Panc1 (cell line): ENCODE measurements around the gene GIMAP6. TPM values are rescaled to one million over a fixed set of nuclear protein-coding genes. Genes with fewer than 3 reads are reported as not detected.

ENCODE experiments used
- ATAC-seq: fragments of 200-7000 bp; cut with Tn5 transposase; 2 replicates; pipeline ENCODE4 v1.9.1; 2020; ENCODE audit warnings: mild to moderate bottlenecking, moderate library complexity
- BruUV-seq: library from RNA; stranded (reverse); fragments of 400-500 nt; replicated peaks from 2 replicates; lab custom pipeline; 2021; lab: Mats Ljungman, UMichigan
- CTCF ChIA-PET: fragments of 300-600 bp; sonication (Branson Sonifier 250); formaldehyde crosslinking; loops from one replicate; lab custom pipeline; 2022; ENCODE audit warnings: antibody characterized with exemption; lab: Charles Lee
- POLR2A ChIA-PET: fragments of 300-600 bp; sonication (Branson Sonifier 250); formaldehyde crosslinking; loops from one replicate; lab custom pipeline; 2022; ENCODE audit warnings: antibody characterized with exemption; lab: Charles Lee
- DNase-seq: peaks from one replicate; pipeline ENCODE4 v3.0.0-alpha.2; 2010; ENCODE audit warnings: low read depth, low spot score
- H3K27ac ChIP-seq: 2 replicates; pipeline ENCODE4 v1.5.1; 2011; ENCODE audit warnings: mild to moderate bottlenecking, low read length, inconsistent platforms
- H3K27me3 ChIP-seq: fragments of 200-500 bp; sonication (Bioruptor generic); 2 replicates; pipeline ENCODE4 v1.6.0; 2014; ENCODE audit warnings: low read length, inconsistent platforms; ENCODE audit not compliant: control insufficient read depth, insufficient read depth
- H3K36me3 ChIP-seq: fragments of 200-500 bp; sonication (Bioruptor generic); 2 replicates; pipeline ENCODE4 v1.5.1; 2014; ENCODE audit warnings: inconsistent platforms, mild to moderate bottlenecking, low read length, moderate library complexity; ENCODE audit not compliant: control insufficient read depth, insufficient read depth
- H3K4me1 ChIP-seq: 2 replicates; pipeline ENCODE4 v1.5.1; 2011; ENCODE audit warnings: inconsistent platforms, mild to moderate bottlenecking, low read length, moderate library complexity; ENCODE audit not compliant: control insufficient read depth, insufficient read depth
- H3K4me3 ChIP-seq, 2 experiments: 2 replicates each; pipeline ENCODE4 v1.5.1; 2011 to 2012; ENCODE audit warnings: low read depth in 2 of 2, low read length in 2 of 2, mild to moderate bottlenecking in 2 of 2, inconsistent platforms in 1 of 2, moderate library complexity in 1 of 2
- H3K9me3 ChIP-seq: fragments of 200-500 bp; sonication (Bioruptor generic); 2 replicates; pipeline ENCODE4 v1.5.1; 2014; ENCODE audit warnings: low read depth, mild to moderate bottlenecking, inconsistent platforms, low read length, moderate library complexity; ENCODE audit not compliant: control insufficient read depth, insufficient read depth
- POLR2AphosphoS5 ChIP-seq: IDR thresholded peaks from 2 replicates; pipeline ENCODE4 v1.6.1; 2012; ENCODE audit warnings: mild to moderate bottlenecking, low read depth, low read length, moderate library complexity
- SIN3A ChIP-seq: IDR thresholded peaks from 2 replicates; pipeline ENCODE4 v1.6.1; 2012; ENCODE audit warnings: low read depth, mild to moderate bottlenecking, low read length, moderate library complexity, borderline replicate concordance; ENCODE audit not compliant: insufficient read depth
- TCF7L2 ChIP-seq: IDR thresholded peaks from 2 replicates; pipeline ENCODE4 v1.6.1; 2011; ENCODE audit warnings: mild to moderate bottlenecking, low read depth, low read length, inconsistent platforms
- in situ Hi-C: cut with HindIII; loops from 2 replicates; pipeline ENCODE4 v1.10.0; 2016; ENCODE audit warnings: low sequenced_read_pairs, low pct_unique_long_range_greater_than_20kb
- intact Hi-C: fragments of 100-400 bp; cut with micrococcal nuclease; formaldehyde crosslinking; loops from one replicate; pipeline ENCODE4 v1.10.0; 2022; ENCODE audit not compliant: unreplicated experiment
- total RNA-seq: library from RNA; stranded (reverse); gene quantifications from one replicate; pipeline ENCODE4 v1.2.1, GENCODE V29; 2021; ENCODE audit not compliant: unreplicated experiment
- TF ChIP-seq, protein P1 (sequence below): fragments of 450-650 bp; IDR thresholded peaks from 2 replicates; pipeline ENCODE4 v1.5.1; 2017; ENCODE audit warnings: mild to moderate bottlenecking
- TF ChIP-seq, protein P2 (sequence below), 2 experiments: IDR thresholded peaks; 2 replicates each; pipeline ENCODE4 v1.6.1; 2011 to 2012; ENCODE audit warnings: low read depth in 2 of 2, control low read depth in 1 of 2, low read length in 1 of 2, mild to moderate bottlenecking in 1 of 2, moderate library complexity in 1 of 2; ENCODE audit not compliant: insufficient read depth in 1 of 2

GIMAP6 gene
- total RNA-seq, 1 experiment from 2014 or later = 0.23 TPM

DNA sequence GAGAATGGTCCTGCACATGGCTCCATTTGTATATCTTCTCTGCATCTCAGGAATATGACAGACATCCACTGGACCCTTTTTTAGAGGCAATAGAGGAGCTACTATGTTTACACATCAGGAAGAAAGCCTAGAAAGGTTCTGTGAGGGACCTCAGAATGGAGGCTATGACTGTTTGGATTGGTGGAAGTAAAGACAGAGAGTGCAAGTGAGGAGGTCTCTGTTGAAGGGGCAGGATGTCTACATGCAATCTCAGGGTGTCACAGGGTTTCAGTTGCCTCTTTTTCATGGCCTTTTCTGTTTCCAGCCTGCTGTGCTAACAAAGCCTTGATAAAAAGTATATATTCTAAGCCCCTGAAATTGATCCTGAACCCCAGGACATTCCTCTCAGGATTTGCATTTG, 9.7 kb upstream of the GIMAP6 start:
- no peak overlapping the region for H3K4me3 ChIP-seq
- in situ Hi-C loops = no loop called here
- DNase-seq (no peak), ATAC-seq (no peak)
- no peaks in the 10 kb centered on the region for H3K9me3 ChIP-seq
- CTCF ChIA-PET = no interaction called here
- H3K27me3 ChIP-seq = no peaks in the 10 kb centered on the region
- H3K27ac ChIP-seq = no peak overlapping the region
- intact Hi-C loops = no loop called here
- POLR2A ChIA-PET = no interaction called here
- H3K4me1 ChIP-seq = no peaks in the 10 kb centered on the region
- TF ChIP-seq POLR2AphosphoS5 (no peak), TCF7L2 (no peak), SIN3A (no peak)
- TF ChIP-seq, protein P1, sequence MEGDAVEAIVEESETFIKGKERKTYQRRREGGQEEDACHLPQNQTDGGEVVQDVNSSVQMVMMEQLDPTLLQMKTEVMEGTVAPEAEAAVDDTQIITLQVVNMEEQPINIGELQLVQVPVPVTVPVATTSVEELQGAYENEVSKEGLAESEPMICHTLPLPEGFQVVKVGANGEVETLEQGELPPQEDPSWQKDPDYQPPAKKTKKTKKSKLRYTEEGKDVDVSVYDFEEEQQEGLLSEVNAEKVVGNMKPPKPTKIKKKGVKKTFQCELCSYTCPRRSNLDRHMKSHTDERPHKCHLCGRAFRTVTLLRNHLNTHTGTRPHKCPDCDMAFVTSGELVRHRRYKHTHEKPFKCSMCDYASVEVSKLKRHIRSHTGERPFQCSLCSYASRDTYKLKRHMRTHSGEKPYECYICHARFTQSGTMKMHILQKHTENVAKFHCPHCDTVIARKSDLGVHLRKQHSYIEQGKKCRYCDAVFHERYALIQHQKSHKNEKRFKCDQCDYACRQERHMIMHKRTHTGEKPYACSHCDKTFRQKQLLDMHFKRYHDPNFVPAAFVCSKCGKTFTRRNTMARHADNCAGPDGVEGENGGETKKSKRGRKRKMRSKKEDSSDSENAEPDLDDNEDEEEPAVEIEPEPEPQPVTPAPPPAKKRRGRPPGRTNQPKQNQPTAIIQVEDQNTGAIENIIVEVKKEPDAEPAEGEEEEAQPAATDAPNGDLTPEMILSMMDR = no peak
- TF ChIP-seq, protein P2, sequence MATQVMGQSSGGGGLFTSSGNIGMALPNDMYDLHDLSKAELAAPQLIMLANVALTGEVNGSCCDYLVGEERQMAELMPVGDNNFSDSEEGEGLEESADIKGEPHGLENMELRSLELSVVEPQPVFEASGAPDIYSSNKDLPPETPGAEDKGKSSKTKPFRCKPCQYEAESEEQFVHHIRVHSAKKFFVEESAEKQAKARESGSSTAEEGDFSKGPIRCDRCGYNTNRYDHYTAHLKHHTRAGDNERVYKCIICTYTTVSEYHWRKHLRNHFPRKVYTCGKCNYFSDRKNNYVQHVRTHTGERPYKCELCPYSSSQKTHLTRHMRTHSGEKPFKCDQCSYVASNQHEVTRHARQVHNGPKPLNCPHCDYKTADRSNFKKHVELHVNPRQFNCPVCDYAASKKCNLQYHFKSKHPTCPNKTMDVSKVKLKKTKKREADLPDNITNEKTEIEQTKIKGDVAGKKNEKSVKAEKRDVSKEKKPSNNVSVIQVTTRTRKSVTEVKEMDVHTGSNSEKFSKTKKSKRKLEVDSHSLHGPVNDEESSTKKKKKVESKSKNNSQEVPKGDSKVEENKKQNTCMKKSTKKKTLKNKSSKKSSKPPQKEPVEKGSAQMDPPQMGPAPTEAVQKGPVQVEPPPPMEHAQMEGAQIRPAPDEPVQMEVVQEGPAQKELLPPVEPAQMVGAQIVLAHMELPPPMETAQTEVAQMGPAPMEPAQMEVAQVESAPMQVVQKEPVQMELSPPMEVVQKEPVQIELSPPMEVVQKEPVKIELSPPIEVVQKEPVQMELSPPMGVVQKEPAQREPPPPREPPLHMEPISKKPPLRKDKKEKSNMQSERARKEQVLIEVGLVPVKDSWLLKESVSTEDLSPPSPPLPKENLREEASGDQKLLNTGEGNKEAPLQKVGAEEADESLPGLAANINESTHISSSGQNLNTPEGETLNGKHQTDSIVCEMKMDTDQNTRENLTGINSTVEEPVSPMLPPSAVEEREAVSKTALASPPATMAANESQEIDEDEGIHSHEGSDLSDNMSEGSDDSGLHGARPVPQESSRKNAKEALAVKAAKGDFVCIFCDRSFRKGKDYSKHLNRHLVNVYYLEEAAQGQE (IDR thresholded peaks at IDR 0.05; ENCODE audit: insufficient read depth in 1 of 2, low read depth in 2 of 2, low read length in 1 of 2) = no peak
- BruUV-seq = no TSS peak
- H3K36me3 ChIP-seq = no peaks in the 10 kb centered on the region

DNA sequence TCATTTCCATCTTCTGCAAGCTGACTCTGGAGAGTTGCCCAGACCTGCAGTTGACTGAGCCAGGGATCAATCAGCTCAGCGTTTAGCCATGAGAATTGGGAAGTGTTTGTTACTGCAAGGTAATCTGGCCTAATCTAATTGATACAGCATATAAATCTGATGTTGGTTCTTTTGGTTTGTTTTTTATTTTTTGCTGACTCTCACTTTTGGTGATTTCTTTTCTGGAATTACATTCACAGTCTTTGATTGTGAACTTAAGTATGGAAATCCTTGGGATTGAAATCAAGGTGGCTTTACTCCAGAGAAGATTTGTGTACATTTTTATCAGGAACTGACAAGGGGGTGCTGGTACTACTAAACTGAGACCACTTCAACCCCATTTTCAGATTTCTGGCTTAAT, 1.7 kb upstream of the GIMAP6 start:
- CTCF ChIA-PET = no interaction called here
- in situ Hi-C loops (no loop called here), intact Hi-C loops (no loop called here)
- BruUV-seq = no TSS peak
- ATAC-seq (no peak), DNase-seq (no peak)
- no peaks in the 10 kb centered on the region for H3K27me3 ChIP-seq
- H3K9me3 ChIP-seq = no peaks in the 10 kb centered on the region
- H3K4me1 ChIP-seq = no peaks in the 10 kb centered on the region
- POLR2A ChIA-PET = no interaction called here
- H3K4me3 ChIP-seq = no peak overlapping the region
- TF ChIP-seq, protein P1 = no peak
- TF ChIP-seq, protein P2 (IDR thresholded peaks at IDR 0.05; ENCODE audit: insufficient read depth in 1 of 2, low read depth in 2 of 2, low read length in 1 of 2) = no peak
- TF ChIP-seq POLR2AphosphoS5 (no peak), TCF7L2 (no peak), SIN3A (no peak)
- H3K36me3 ChIP-seq = no peaks in the 10 kb centered on the region
- no peak overlapping the region for H3K27ac ChIP-seq
